GM13977 (cell line): ENCODE data around the gene RCVRN.

ENCODE experiments used
- DNase-seq: peaks from one replicate; pipeline ENCODE4 v3.0.0; 2012; ENCODE audit warnings: low spot score
- in situ Hi-C: fragments of 300-500 bp; cut with MboI; formaldehyde crosslinking; loops from one replicate; pipeline ENCODE4 v1.12.0; 2022; ENCODE audit warnings: low sequenced_read_pairs, low pct_unique_long_range_greater_than_20kb, mixed read lengths, inconsistent platforms; ENCODE audit not compliant: unreplicated experiment
- TF ChIP-seq, protein P1 (sequence below): IDR thresholded peaks from 2 replicates; pipeline ENCODE4 v1.5.1; 2012; ENCODE audit warnings: mild to moderate bottlenecking, control low read depth; ENCODE audit not compliant: insufficient read depth; ENCODE audit errors: extremely low read depth, missing control alignments

RCVRN gene

DNA sequence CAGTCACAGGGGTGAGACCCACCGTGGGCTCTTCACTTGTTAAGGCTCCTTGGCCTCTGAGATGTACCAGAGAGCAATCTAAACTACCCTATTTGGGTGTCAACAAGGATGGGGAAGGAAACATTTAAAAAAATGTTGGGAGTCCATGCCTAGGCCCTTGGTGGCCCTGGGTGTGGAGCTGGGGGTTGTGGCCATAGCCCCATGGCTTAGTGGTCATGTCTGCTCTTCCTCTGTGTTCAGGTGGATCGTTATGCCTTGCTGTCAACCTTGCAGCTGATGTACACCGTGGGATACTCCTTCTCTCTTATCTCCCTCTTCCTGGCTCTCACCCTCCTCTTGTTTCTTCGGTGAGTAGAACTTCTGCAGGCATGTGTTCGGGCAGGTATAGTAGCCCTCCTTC lies 50.8 kb downstream of the RCVRN start:
- TF ChIP-seq, protein P1, sequence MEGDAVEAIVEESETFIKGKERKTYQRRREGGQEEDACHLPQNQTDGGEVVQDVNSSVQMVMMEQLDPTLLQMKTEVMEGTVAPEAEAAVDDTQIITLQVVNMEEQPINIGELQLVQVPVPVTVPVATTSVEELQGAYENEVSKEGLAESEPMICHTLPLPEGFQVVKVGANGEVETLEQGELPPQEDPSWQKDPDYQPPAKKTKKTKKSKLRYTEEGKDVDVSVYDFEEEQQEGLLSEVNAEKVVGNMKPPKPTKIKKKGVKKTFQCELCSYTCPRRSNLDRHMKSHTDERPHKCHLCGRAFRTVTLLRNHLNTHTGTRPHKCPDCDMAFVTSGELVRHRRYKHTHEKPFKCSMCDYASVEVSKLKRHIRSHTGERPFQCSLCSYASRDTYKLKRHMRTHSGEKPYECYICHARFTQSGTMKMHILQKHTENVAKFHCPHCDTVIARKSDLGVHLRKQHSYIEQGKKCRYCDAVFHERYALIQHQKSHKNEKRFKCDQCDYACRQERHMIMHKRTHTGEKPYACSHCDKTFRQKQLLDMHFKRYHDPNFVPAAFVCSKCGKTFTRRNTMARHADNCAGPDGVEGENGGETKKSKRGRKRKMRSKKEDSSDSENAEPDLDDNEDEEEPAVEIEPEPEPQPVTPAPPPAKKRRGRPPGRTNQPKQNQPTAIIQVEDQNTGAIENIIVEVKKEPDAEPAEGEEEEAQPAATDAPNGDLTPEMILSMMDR = no peak
- DNase-seq = no peak
- in situ Hi-C loops = no loop called here

DNA sequence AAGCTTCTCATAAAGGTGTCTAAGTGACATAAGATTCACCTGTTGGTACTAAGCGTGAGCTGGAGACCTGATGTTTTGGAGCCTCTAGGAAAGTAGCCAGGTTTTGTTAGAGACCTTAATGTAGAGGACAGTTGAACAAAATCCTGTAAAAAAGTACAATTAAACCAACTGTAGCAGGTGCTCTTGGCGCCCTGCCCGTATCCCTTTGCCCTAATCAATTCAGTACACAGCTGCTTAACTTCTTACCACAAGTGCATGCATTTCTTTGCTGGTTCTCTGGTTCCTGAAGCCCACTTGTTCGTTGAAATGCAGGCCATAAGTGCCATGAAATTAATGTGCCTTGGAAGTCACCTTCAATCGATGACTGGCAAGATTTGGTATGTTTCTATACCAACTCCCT lies 54.9 kb downstream of the RCVRN start:
- no peak for DNase-seq
- in situ Hi-C loops = no loop called here
- TF ChIP-seq, protein P1 = no peak
